A549 (cell line): ENCODE data around the gene LRRC74A.

ENCODE experiments used
- CEBPB ChIP-seq, 2 experiments: fragments of >200 bp in 1 of 2; sonication (Bioruptor Twin) in 1 of 2; formaldehyde crosslinking in 1 of 2; IDR thresholded peaks; 2 replicates each; pipeline ENCODE4 v1.6.1; 2012 to 2016
- CTCF ChIP-seq: fragments of >200 bp; sonication (Bioruptor Twin); formaldehyde crosslinking; IDR thresholded peaks from 3 replicates; pipeline ENCODE4 v1.5.1; 2016
- ELK1 ChIP-seq: fragments of 150-350 bp; IDR thresholded peaks from 2 replicates; pipeline ENCODE4 v1.6.1; 2014; ENCODE audit warnings: low read depth, mild to moderate bottlenecking, low read length
- ESRRA ChIP-seq: fragments of 150-350 bp; IDR thresholded peaks from 2 replicates; pipeline ENCODE4 v1.6.1; 2014; ENCODE audit warnings: mild to moderate bottlenecking, low read length, borderline replicate concordance
- HDAC2 ChIP-seq: fragments of 200-600 bp; sonication (generic); IDR thresholded peaks from 2 replicates; pipeline ENCODE4 v1.6.1; 2016
- JUNB ChIP-seq: fragments of >200 bp; sonication (Bioruptor Twin); formaldehyde crosslinking; IDR thresholded peaks from 2 replicates; pipeline ENCODE4 v1.6.1; 2016
- KDM5A ChIP-seq: fragments of 200-600 bp; sonication (generic); IDR thresholded peaks from 2 replicates; pipeline ENCODE4 v1.6.1; 2016; ENCODE audit warnings: antibody characterized with exemption, mild to moderate bottlenecking
- MAZ ChIP-seq: fragments of 150-350 bp; IDR thresholded peaks from 2 replicates; pipeline ENCODE4 v1.6.1; 2014; ENCODE audit warnings: antibody characterized with exemption, low read depth, low read length, borderline replicate concordance
- POLR2A ChIP-seq: IDR thresholded peaks from 2 replicates; pipeline ENCODE4 v1.6.1; 2012; ENCODE audit warnings: mild to moderate bottlenecking, low read length
- SMC3 ChIP-seq: fragments of >200 bp; sonication (Bioruptor Twin); formaldehyde crosslinking; IDR thresholded peaks from 3 replicates; pipeline ENCODE4 v1.6.1; 2018; ENCODE audit warnings: inconsistent platforms
- USF2 ChIP-seq: fragments of 450-650 bp; IDR thresholded peaks from 2 replicates; pipeline ENCODE4 v1.6.1; 2014; ENCODE audit warnings: antibody characterized with exemption
- ZNF302 ChIP-seq: fragments of 250-450 bp; sonication (Bioruptor Pico); IDR thresholded peaks from 2 replicates; pipeline ENCODE4 v1.9.0; 2021; ENCODE audit warnings: inconsistent platforms, mild to moderate bottlenecking, moderate library complexity

GRCh38 chr14:76793324-76793723, 32.9 kb upstream of the LRRC74A start:
- TF ChIP-seq CEBPB (IDR thresholded peaks at IDR 0.05) (no peak), CTCF (no peak), JUNB (no peak), USF2 (no peak), MAZ (no peak), HDAC2 (no peak), ELK1 (no peak), ESRRA (no peak), POLR2A (no peak), ZNF302 (CRISPR knock-in tag) (no peak), SMC3 (no peak), KDM5A (no peak)
